OCI-LY3 (cell line): ENCODE data around the gene UPP1.

Source experiments
- CTCF ChIP-seq: fragments of 200-600, 300-600 bp; sonication (generic); IDR thresholded peaks from 2 replicates; pipeline ENCODE4 v1.5.1; 2014; ENCODE audit warnings: antibody characterized with exemption, low read length, low read depth
- EZH2phosphoT487 ChIP-seq: fragments of 200-600 bp; shearing (Covaris generic); IDR thresholded peaks from 2 replicates; pipeline ENCODE4 v1.6.1; 2018; ENCODE audit warnings: antibody characterized with exemption, mixed run types, low read depth

GRCh38 chr7:48114589-48114988, 25.5 kb downstream of the UPP1 start:
- TF ChIP-seq CTCF (no peak), EZH2phosphoT487 (no peak)
